ENCODE data around the gene LRRC74B.

DNA sequence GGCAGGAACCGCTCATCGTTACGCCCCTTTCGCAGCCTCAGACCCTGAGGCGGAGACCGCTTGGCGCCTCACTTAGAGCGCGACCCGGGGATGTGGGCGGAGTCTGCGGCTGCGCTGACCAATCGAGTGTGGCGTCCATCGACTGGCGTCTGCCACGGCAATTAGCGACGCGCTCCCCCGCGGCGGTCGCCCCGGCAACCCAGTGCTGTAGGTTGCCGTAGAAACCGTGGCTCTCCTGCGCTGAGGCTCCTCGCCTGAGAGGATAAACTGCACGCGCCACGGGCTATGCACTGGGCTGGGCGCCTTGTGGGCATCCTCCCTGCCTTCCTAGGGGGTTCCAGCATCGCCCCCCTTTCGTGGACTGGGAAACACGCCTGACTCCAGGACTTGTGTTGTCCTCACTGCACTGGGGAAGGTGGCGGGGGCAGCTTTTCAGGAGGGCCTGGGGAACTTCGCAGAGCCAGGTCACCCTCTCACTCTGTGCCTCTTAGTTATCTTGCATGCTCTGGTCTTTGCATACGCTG, 31.5 kb upstream of the LRRC74B start:
- TF ChIP-seq, protein P1, sequence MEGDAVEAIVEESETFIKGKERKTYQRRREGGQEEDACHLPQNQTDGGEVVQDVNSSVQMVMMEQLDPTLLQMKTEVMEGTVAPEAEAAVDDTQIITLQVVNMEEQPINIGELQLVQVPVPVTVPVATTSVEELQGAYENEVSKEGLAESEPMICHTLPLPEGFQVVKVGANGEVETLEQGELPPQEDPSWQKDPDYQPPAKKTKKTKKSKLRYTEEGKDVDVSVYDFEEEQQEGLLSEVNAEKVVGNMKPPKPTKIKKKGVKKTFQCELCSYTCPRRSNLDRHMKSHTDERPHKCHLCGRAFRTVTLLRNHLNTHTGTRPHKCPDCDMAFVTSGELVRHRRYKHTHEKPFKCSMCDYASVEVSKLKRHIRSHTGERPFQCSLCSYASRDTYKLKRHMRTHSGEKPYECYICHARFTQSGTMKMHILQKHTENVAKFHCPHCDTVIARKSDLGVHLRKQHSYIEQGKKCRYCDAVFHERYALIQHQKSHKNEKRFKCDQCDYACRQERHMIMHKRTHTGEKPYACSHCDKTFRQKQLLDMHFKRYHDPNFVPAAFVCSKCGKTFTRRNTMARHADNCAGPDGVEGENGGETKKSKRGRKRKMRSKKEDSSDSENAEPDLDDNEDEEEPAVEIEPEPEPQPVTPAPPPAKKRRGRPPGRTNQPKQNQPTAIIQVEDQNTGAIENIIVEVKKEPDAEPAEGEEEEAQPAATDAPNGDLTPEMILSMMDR (IDR thresholded peaks at IDR 0.05; ENCODE audit: insufficient read depth, low read length, poor library complexity, severe bottlenecking), result no peak
- TF ChIP-seq EZH2phosphoT487 (conservative IDR thresholded peaks at IDR 0.05; ENCODE audit: low read length), result no peak
